ENCODE results near the gene RSU1. TPM values are rescaled to one million over a fixed set of nuclear protein-coding genes. Genes with fewer than 3 reads are reported as not detected.

The RSU1 gene
- total and polyA plus RNA-seq, 10 donors = 20.5 to 81.7 (median 63.4) TPM

- DNase-seq = no peak
- intact Hi-C loops (cut with DNase I; ENCODE audit: low total_unique reads) = no loop called here
- TF ChIP-seq POLR2A (IDR thresholded peaks at IDR 0.05) (no peak), POLR2AphosphoS5 (IDR thresholded peaks at IDR 0.05) (no peak), CTCF (IDR thresholded peaks at IDR 0.05 in 8 of 11, conservative IDR thresholded peaks at IDR 0.05 in 3 of 11) (no peak)
- Histone ChIP-seq H3K9me3 (no peaks in the 10 kb centered on the region), H3K36me3 (no peaks in the 10 kb centered on the region), H3K4me3 (no peak overlapping the region), H3K4me1 (no peaks in the 10 kb centered on the region), H3K27me3 (replicated peaks in 1 of 7) (no peaks in the 10 kb centered on the region), H3K27ac (no peak overlapping the region)
Observed at GRCh38 chr10:16854623-16855022, 37.4 kb upstream of the RSU1 start.

- Histone ChIP-seq H3K36me3 (no peaks in the 10 kb centered on the region), H3K4me3 (no peak overlapping the region), H3K27ac (no peak overlapping the region), H3K27me3 (replicated peaks in 1 of 7) (no peaks in the 10 kb centered on the region), H3K4me1 (no peaks in the 10 kb centered on the region), H3K9me3 (no peaks in the 10 kb centered on the region)
- intact Hi-C loops (cut with DNase I; ENCODE audit: low total_unique reads) = no loop called here
- 86 to 93% (median 90%) methylated on average over 4 of the region's 4 CpGs for WGBS, 5 donors
- TF ChIP-seq POLR2A (IDR thresholded peaks at IDR 0.05) (no peak), POLR2AphosphoS5 (IDR thresholded peaks at IDR 0.05) (no peak), CTCF (IDR thresholded peaks at IDR 0.05 in 8 of 11, conservative IDR thresholded peaks at IDR 0.05 in 3 of 11) (no peak)
- no peak for DNase-seq
Observed at GRCh38 chr10:16853809-16854208, 36.6 kb upstream of the RSU1 start.

- Histone ChIP-seq H3K27ac (no peak overlapping the region), H3K4me1 (no peaks in the 10 kb centered on the region), H3K27me3 (replicated peaks in 1 of 7) (no peaks in the 10 kb centered on the region), H3K36me3 (no peaks in the 10 kb centered on the region), H3K9me3 (no peaks in the 10 kb centered on the region), H3K4me3 (no peak overlapping the region)
- intact Hi-C loops (cut with DNase I; ENCODE audit: low total_unique reads) = no loop called here
- 47 to 65% (median 53%) methylated on average over 4 of the region's 4 CpGs for WGBS, 5 donors
- no peak for DNase-seq
- TF ChIP-seq POLR2AphosphoS5 (IDR thresholded peaks at IDR 0.05) = no peak
- peak in 6 of 11 experiments; percentile 8 to 41 (median 30) for TF ChIP-seq CTCF (IDR thresholded peaks at IDR 0.05 in 8 of 11, conservative IDR thresholded peaks at IDR 0.05 in 3 of 11)
Observed at GRCh38 chr10:16853201-16853600, 36.0 kb upstream of the RSU1 start.

- no peak for TF ChIP-seq POLR2AphosphoS5 (IDR thresholded peaks at IDR 0.05)
- no peak for TF ChIP-seq POLR2A (IDR thresholded peaks at IDR 0.05)
- no peak overlapping the region for H3K4me3 ChIP-seq
- H3K27me3 ChIP-seq (replicated peaks in 1 of 7) = no peaks in the 10 kb centered on the region
- no peak for DNase-seq
- no peaks in the 10 kb centered on the region for H3K4me1 ChIP-seq
- no peak overlapping the region for H3K27ac ChIP-seq
- intact Hi-C loops (cut with DNase I; ENCODE audit: low total_unique reads) = no loop called here
- no peaks in the 10 kb centered on the region for H3K9me3 ChIP-seq
- WGBS, 5 donors = 69 to 86% (median 74%) methylated on average over 2 of the region's 2 CpGs
- no peaks in the 10 kb centered on the region for H3K36me3 ChIP-seq
Observed at GRCh38 chr10:16852624-16853023, 35.4 kb upstream of the RSU1 start.

Data from spleen (tissue), 11 donors.